HepG2 (cell line): Measurements from ENCODE around the gene NXN. TPM values are rescaled to one million over a fixed set of nuclear protein-coding genes. Genes with fewer than 3 reads are reported as not detected.
A peak's percentile ranks its signal among the peaks of the same experiment; 100 is the strongest.

ENCODE experiments used
- KLF11 ChIP-seq: IDR thresholded peaks from 2 replicates; pipeline ENCODE4 v1.6.1; 2016; ENCODE audit warnings: missing compliant biosample characterization
- MAX ChIP-seq: IDR thresholded peaks from 2 replicates; pipeline ENCODE4 v1.6.1; 2012; ENCODE audit warnings: inconsistent platforms
- NFATC3 ChIP-seq: sonication (generic); formaldehyde crosslinking; IDR thresholded peaks from 2 replicates; pipeline ENCODE4 v1.5.1; 2020; ENCODE audit warnings: mild to moderate bottlenecking, missing genetic modification reagents
- TEAD3 ChIP-seq: optimal IDR thresholded peaks from 2 replicates; pipeline ENCODE3; 2016; ENCODE audit warnings: borderline replicate concordance
- YEATS4 ChIP-seq: sonication (generic); formaldehyde crosslinking; IDR thresholded peaks from 2 replicates; pipeline ENCODE4 v1.4.0; 2020; ENCODE audit warnings: missing genetic modification reagents, borderline replicate concordance
- ZBTB40 ChIP-seq, 2 experiments: fragments of 450-650 bp in 1 of 2; sonication (generic) in 1 of 2; formaldehyde crosslinking in 1 of 2; IDR thresholded peaks; 2 replicates each; pipeline versions ENCODE4 v1.6.1 to v1.8.0; 2016 to 2022; ENCODE audit warnings: antibody characterized with exemption in 1 of 2, mild to moderate bottlenecking in 1 of 2, missing genetic modification reagents in 1 of 2
- ZNF235 ChIP-seq: sonication (generic); formaldehyde crosslinking; IDR thresholded peaks from 2 replicates; pipeline ENCODE4 v1.8.1; 2023; ENCODE audit warnings: mild to moderate bottlenecking, missing genetic modification reagents, borderline replicate concordance
- ZNF678 ChIP-seq: sonication (generic); formaldehyde crosslinking; IDR thresholded peaks from 2 replicates; pipeline ENCODE4 v1.4.0; 2020; ENCODE audit warnings: mild to moderate bottlenecking, missing genetic modification reagents
- ZNF768 ChIP-seq: sonication (generic); formaldehyde crosslinking; IDR thresholded peaks from 2 replicates; pipeline ENCODE4 v1.4.0; 2020; ENCODE audit warnings: missing genetic modification reagents
- ZSCAN22 ChIP-seq: sonication (generic); formaldehyde crosslinking; IDR thresholded peaks from 2 replicates; pipeline ENCODE4 v1.4.0; 2020; ENCODE audit warnings: mild to moderate bottlenecking, missing genetic modification reagents
- ZSCAN30 ChIP-seq: sonication (generic); formaldehyde crosslinking; IDR thresholded peaks from 2 replicates; pipeline ENCODE4 v1.5.0; 2020; ENCODE audit warnings: mild to moderate bottlenecking, missing genetic modification reagents
- polyA plus RNA-seq, 8 experiments: library from polyadenylated mRNA; depleted of rRNA in 3 of 8; stranded (reverse) in 7 of 8; unstranded in 1 of 8; fragments of >200 nt; fragmentation: Illumina TruSeq in 4 of 8; extraction: Trizol in 4 of 8; gene quantifications; 2 replicates each; pipeline versions ENCODE4 v1.2.1 to v1.2.3, GENCODE V29; 2011 to 2016; ENCODE audit warnings: low read depth in 4 of 8, missing spikeins in 1 of 8, mixed read lengths in 1 of 8; ENCODE audit not compliant: insufficient read depth in 1 of 8
- total RNA-seq, 5 experiments: library from RNA; depleted of rRNA; stranded (reverse); fragments of >200 nt; fragmentation: Illumina TruSeq; extraction: Trizol; gene quantifications; 2 replicates each; pipeline ENCODE4 v1.2.3, GENCODE V29; 2016; ENCODE audit warnings: low read depth in 1 of 5
- TF ChIP-seq, protein P1 (sequence below): sonication (generic); formaldehyde crosslinking; IDR thresholded peaks from 2 replicates; pipeline ENCODE4 v1.8.1; 2023; ENCODE audit warnings: mild to moderate bottlenecking, inconsistent platforms, moderate library complexity, missing genetic modification reagents, borderline replicate concordance
- TF ChIP-seq, protein P2 (sequence below): sonication (generic); formaldehyde crosslinking; IDR thresholded peaks from 2 replicates; pipeline ENCODE4 v1.8.0; 2022; ENCODE audit warnings: mild to moderate bottlenecking, missing genetic modification reagents
- TF ChIP-seq, protein P3 (sequence below): sonication (generic); formaldehyde crosslinking; IDR thresholded peaks from 2 replicates; pipeline ENCODE4 v1.4.0; 2020; ENCODE audit warnings: mild to moderate bottlenecking, missing genetic modification reagents

Gene NXN
- total and polyA plus RNA-seq, 2 of the 13 experiments (the other 11 are each of a cell fraction or from before 2014, with no cell fraction given): 22.2 to 24.3 TPM

DNA sequence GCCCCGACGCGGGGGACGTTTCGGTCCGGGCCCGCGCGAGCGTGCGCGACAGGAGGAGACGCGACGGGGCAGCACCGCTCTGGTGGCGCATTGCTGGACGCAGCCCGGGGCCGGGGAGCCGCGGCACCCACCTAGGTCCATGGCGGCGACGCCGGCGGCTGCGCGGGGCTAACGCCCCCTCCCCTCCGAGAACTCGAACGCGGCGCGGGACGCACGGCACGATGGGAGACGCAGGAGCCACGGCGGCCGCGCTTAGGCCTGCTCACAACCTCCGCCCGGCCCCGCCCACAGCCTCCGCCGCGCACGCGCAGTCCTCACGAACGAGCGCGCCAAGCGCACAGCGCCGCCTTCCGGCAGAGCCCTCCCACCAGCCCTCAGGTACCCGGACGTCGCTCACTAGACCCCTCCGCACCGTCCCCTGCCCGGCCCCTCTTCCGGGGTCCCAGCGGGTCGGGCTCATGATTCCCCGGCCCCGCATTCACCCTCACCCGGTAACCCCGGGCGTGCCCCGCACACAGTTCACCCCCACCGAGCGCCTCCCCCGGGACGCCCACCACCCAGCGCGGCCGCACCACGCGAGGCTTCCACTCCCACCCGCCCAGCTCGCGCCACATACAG, 227.5 kb downstream of the NXN start, which contains the start of gene GEMIN4 (continued):
- TF ChIP-seq, protein P1, sequence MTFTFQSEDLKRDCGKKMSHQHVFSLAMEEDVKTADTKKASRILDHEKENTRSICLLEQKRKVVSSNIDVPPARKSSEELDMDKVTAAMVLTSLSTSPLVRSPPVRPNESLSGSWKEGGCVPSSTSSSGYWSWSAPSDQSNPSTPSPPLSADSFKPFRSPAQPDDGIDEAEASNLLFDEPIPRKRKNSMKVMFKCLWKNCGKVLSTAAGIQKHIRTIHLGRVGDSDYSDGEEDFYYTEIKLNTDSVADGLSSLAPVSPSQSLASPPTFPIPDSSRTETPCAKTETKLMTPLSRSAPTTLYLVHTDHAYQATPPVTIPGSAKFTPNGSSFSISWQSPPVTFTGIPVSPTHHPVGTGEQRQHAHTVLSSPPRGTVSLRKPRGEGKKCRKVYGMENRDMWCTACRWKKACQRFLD (CRISPR knock-in tag): no peak; the same call in 1 of the 2 replicates
- TF ChIP-seq, protein P2, sequence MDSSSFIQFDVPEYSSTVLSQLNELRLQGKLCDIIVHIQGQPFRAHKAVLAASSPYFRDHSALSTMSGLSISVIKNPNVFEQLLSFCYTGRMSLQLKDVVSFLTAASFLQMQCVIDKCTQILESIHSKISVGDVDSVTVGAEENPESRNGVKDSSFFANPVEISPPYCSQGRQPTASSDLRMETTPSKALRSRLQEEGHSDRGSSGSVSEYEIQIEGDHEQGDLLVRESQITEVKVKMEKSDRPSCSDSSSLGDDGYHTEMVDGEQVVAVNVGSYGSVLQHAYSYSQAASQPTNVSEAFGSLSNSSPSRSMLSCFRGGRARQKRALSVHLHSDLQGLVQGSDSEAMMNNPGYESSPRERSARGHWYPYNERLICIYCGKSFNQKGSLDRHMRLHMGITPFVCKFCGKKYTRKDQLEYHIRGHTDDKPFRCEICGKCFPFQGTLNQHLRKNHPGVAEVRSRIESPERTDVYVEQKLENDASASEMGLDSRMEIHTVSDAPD (CRISPR knock-in tag): peak; percentile 64; the same call in 1 of the 2 replicates
- TF ChIP-seq ZNF235 (CRISPR knock-in tag) (peak; percentile 53; the same call in 1 of the 2 replicates), NFATC3 (CRISPR knock-in tag) (no peak), ZNF768 (CRISPR knock-in tag) (peak; percentile 36; the same call in 1 of the 2 replicates), ZNF678 (CRISPR knock-in tag) (no peak), YEATS4 (CRISPR knock-in tag) (peak; percentile 93), ZSCAN30 (CRISPR knock-in tag) (no peak), KLF11 (CRISPR knock-in tag) (no peak; the same call in 1 of the 2 replicates), TEAD3 (peak; percentile 38), ZSCAN22 (CRISPR knock-in tag) (no peak), MAX (peak; percentile 83), ZBTB40 (IDR thresholded peaks at IDR 0.05) (no peak), ZBTB40 (CRISPR knock-in tag; IDR thresholded peaks at IDR 0.05) (peak; percentile 19; the same call in 1 of the 2 replicates)
- TF ChIP-seq, protein P3, sequence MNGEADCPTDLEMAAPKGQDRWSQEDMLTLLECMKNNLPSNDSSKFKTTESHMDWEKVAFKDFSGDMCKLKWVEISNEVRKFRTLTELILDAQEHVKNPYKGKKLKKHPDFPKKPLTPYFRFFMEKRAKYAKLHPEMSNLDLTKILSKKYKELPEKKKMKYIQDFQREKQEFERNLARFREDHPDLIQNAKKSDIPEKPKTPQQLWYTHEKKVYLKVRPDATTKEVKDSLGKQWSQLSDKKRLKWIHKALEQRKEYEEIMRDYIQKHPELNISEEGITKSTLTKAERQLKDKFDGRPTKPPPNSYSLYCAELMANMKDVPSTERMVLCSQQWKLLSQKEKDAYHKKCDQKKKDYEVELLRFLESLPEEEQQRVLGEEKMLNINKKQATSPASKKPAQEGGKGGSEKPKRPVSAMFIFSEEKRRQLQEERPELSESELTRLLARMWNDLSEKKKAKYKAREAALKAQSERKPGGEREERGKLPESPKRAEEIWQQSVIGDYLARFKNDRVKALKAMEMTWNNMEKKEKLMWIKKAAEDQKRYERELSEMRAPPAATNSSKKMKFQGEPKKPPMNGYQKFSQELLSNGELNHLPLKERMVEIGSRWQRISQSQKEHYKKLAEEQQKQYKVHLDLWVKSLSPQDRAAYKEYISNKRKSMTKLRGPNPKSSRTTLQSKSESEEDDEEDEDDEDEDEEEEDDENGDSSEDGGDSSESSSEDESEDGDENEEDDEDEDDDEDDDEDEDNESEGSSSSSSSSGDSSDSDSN (CRISPR knock-in tag): peak; percentile 82; the same call in 1 of the 2 replicates
